GM18520 (cell line): Measurements from ENCODE around the gene ANKRD65.
"Not testable (repeated sequence)": the region's sequence is repeated elsewhere in the genome, so short reads cannot be mapped to it uniquely, and the experiment has no call there.

Experiments
- ATAC-seq: cut with Tn5 transposase; IDR thresholded peaks from one replicate; pipeline ENCODE4 v1.9.1; 2021; ENCODE audit not compliant: unreplicated experiment

The ANKRD65 gene

GRCh38 chr1:1418464-1419362 lies 2.4 kb downstream of the ANKRD65 start:
- ATAC-seq, result no peak

DNA sequence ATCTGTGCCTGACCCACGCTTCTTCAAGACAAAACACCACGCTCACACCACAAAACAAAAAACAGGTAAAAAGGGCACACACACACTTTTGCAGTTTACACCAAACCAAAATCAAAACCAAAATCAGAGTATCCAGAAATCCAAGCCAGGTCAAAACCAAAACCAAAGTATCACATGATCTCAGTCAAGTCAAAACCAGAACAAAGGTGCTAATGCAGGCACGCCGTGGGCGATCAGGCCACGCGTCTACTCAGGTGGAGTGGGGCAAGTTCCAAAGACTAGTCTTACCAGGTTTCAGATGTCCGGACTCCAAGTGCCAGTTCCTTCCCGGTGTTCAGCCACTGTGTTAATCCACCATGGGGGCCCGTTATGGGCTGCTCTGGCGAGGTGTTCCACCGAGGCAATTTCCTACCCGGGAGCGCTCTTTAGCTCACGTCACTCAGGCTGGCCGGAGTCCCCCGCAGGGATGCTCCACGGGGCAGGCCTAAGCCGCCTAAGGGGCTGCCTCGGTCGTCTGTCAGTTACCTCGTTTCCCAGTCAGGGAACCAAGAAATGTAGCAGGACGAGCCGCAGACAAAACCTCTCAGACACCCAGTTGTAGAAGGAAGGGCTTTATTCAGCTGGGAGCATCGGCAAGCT lies 3.1 kb downstream of the ANKRD65 start:
- not testable (repeated sequence) for ATAC-seq

DNA sequence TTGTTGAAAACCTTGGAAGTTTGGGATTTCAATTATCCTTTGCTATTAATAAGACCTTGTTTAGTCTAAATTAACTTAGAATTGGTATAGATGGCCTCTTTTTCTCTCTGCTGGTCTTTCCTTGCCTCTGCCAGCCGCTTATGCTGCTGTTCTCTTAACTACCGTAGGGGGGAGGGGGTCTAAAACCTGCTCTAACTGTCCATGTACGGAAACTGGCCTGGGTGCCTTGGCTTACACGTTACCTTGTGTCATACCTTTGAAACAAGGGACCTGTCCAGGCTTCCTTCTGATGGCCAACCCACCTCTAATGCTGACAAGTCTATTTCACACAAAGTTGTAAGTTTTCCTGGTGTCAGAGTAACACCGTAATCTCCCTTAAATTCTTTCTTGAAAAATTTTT lies 3.7 kb downstream of the ANKRD65 start:
- not testable (repeated sequence) for ATAC-seq

GRCh38 chr1:1415751-1416150 lies 5.3 kb downstream of the ANKRD65 start:
- no peak for ATAC-seq

DNA sequence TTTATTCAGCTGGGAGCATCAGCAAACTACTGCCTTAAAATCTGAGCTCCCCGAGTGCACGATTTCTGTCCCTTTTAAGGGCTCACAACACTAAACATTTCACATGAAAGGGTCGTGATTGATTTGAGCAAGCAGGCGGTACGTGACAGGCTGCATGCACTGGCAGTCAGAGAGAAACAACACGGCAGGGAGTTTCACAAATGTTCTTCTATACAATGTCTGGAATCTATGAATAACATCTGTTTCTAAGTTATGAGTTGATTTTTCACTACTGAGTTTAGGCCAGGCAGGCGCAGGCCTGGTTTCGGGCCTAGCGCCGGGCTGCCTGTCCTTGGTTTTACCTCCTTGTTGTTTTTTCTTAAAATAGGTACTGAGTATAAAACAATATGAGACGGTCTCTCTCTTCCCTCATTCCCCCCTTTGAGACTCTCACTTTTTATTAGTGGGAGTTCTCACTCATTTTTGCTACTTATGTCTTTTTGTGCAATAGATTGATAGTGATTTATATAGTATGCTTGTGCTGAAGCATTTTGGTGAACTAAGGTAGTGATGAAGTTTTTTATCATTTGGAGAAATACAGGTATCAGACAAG lies 8.7 kb downstream of the ANKRD65 start:
- not testable (repeated sequence) for ATAC-seq

DNA sequence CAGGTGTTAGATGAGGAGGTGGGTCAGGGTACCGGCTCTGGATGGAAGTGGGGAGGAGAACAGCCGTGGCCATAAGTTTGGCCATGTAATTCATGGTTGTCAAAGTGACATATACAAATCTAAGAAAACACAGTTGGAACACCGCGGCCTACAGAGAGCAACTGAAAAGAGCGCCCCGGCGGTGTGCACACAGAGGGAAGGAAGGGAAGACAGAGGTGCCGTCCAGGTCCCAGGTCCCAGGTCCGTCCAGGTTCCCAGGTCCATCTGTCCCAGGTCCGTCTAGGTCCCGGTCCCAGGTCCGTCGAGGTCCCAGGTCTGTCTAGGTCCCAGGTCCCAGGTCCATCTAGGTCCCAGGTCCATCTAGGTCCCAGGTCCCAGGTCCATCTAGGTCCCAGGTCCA lies 9.4 kb downstream of the ANKRD65 start:
- ATAC-seq, result no peak

- ATAC-seq, result not testable (repeated sequence)
These were observed 10.8 kb downstream of the ANKRD65 start for GRCh38 chr1:1410238-1410637.

DNA sequence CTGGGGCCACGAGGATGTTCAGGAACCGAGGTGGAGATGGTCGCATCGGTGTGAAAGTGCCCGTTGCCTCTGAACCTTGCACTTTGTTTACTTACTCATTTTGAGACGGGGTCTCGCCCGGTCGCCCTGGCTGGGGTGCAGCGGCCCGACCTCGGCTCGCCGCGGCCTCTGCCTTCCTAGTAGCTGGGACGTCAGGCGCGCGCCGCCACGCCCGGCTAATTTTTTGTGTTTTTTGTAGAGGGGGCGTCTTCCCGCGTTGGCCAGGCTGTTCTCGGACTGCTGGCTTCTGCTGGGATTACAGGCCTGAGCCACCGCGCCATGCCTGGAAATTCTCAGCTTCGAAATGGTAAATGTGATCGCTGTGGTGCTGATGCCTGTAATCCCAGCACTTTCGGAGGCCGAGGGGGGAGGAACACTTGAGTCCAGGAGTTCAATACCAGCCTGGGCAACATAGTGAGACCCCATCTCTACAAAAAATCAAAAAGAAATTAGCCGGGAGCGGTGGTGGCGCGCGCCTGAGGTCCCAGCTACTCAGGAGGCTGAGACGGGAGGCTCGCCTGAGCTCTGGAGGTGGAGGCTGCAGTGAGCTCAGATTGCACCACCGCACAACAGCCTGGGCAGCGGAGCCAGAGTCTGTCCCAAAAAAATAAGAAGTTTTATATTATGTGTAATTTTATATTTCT lies 13.3 kb downstream of the ANKRD65 start:
- ATAC-seq, result no peak

DNA sequence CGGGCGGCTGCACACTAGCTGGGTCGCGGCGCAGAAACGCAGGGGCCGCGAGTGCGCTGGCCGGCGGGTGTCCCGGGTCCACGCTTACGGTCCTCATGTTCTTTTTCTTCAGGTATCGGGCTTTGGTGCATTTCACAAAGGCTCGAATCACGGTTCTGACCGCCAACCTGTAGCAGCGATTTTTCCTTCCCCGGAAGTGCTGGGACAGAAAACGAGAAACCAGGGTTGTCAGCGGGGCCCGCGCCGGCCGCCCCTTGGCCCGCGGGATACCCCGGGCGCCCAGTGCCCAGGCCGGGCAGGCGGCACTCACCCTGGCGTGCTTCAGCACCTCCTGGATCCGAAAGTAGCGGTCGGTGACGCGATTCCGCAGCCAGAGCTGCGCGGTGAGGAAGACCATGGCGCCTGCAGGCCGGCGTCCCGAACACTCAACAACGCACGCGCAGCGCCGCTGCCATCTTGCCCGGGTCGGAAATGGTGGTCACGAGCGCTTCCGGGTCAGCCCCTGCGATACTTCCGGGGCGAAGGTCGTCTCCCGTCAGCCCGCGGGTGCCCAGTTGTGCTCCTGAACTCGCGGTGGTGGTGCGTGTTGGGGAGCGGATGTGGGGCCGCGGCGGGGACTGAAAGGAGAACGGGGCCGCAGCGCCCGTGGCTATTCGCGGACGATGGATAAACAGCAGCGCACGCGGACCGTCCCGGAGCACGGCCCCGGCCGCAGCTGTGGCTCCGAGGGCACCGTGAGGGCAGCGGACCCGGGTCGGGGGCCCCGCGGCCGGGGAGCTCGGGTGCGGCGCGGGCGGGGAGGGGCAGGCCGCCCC lies 14.0 kb downstream of the ANKRD65 start, which contains the start of gene MRPL20:
TSS of gene MRPL20 (minus strand) at position 473 of the 815 bp plus-strand sequence. CDS start at position 397, 76 bp downstream.
- ATAC-seq, result peak; percentile 81

DNA sequence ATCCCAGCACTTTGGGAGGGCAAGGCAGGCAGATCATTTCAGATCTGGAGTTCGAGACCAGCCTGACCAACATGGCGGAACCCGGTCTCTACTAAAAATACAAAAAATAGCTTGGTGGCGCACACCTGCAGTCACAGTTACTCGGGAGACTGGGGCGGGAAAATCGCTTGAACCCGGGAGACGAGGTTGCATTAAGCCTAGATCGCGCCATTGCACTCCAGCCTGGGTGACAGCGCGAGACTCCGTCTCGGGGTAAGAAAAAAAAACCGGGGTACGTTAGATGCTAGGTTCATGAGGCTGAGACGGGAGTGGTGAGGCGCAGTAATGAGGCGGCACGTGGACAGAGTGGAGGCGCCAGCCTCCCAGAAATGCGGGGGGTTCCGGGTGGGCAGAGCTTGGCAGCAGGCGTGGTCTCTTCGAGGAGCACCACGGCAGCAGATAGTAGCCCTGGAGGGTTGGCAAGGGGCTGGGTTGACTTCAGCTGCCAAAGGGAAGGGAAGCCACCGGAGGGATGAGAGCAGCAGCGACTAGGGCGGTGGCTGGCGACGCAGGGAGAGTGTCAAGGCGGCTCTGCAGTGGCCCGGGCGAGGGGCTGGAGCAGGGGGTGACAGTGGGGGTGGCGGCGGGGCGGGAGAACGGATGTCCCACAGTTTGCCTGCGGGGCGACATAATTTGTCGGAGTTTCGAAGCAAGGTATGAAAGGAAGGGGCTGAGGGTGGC lies 14.8 kb downstream of the ANKRD65 start:
- ATAC-seq, result no peak

- ATAC-seq, result no peak
These were observed 17.4 kb downstream of the ANKRD65 start for GRCh38 chr1:1403653-1404052.

GRCh38 chr1:1402901-1403392 lies 18.1 kb downstream of the ANKRD65 start:
- ATAC-seq, result not testable (repeated sequence)

DNA sequence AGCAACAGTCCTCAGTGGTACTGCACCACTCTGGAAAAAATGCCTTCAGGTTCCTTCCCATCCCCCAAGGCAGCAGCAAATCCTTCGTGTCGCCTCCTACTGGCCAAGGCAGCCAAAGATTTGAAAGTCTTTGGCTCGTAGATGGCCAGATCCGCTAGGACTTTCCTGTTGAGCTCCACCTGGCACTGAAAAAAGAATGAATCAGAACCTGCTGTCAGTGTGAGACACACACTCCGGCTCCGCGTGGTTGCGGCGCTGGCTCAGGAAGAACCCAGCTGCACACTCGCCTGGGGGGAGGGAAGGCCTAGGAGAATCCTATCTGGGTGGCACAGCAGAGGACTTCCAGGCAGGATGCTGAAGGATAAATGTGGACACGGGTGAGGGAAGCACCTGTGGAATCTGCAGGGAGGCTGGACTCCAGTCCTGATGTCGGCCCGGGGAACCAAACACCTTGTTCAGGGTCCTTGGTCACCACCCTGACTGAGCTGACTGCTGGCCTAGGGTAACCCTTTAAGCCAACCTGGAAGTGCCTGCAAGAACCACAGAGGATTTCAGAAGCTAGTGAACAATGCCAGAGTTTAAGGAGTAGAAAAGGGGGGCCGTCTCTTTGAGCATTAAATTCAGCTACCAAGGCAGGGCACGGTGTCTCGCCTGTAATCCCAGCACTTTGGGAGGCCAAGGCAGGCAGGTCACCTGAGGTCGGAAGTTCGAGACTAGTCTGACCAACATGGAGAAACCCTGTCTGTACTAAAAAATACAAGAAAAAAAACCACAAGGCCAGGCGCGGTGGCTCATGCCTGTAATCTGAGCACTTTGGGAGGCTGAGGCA lies 18.8 kb downstream of the ANKRD65 start:
- ATAC-seq, result no peak

GRCh38 chr1:1401457-1402010 lies 19.5 kb downstream of the ANKRD65 start:
- ATAC-seq, result no peak

DNA sequence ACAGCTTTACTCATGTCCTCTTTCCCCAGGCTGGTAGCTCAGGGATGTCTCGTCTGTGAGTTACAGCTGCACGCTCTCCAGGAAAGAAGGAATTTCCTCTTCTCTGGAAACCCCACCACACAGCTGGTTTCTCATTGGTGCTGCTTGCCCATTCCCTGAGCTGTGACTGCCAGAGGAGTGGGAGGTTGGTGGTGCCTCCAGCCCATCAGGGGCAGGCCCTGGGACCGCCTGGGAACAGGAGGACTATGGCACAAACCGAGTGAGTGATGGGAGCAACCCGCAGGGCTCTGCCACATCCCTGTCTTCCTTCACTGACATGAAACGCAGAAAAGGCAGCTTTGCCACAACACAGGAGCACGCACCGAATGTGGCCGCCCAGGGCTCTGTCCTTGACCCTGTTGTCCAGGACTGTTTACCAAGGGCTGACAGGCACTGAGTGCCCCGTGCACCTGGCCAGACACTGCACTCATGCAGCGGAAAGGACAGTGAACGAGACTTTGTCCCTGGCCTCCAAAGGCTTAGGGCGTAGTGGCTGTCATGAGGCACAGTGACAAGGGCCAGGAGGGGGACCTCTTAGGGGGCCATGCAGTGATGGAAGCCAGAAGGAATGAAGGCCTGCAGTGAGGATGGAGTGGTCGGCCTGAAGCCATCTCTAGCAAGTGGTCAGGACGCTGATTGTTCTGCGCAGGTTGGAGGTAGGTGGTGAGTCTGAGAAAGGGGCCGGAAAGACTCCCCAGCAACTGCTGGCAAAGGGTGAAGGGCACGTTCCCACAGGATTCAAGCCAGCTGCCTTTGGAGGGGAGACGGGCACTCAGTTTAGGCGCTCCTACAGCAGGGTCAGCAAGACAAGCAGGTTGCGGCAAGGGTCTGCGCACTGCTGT lies 20.3 kb downstream of the ANKRD65 start:
- ATAC-seq, result no peak

- no peak for ATAC-seq
These were observed 21.1 kb downstream of the ANKRD65 start for GRCh38 chr1:1399872-1400575.
